ENCODE data around the gene ACSS2.
"Not testable (repeated sequence)": the region's sequence is repeated elsewhere in the genome, so short reads cannot be mapped to it uniquely, and the experiment has no call there.

The ACSS2 gene

GRCh38 chr20:34874094-34874654, 2.2 kb upstream of the ACSS2 start:
- no peak for ATAC-seq

- ATAC-seq = peak; percentile 80
These were observed 588 bp upstream of the ACSS2 start for GRCh38 chr20:34875642-34876405.

GRCh38 chr20:34880215-34880850, 3.9 kb downstream of the ACSS2 start:
- no peak for ATAC-seq

GRCh38 chr20:34880971-34881370, 4.6 kb downstream of the ACSS2 start:
- not testable (repeated sequence) for ATAC-seq

GRCh38 chr20:34881689-34882088, 5.3 kb downstream of the ACSS2 start:
- no peak for ATAC-seq

GRCh38 chr20:34883087-34883688, 6.8 kb downstream of the ACSS2 start:
- ATAC-seq = peak; percentile 51 to 53

- no peak for ATAC-seq
These were observed 7.4 kb downstream of the ACSS2 start for GRCh38 chr20:34883809-34884208.

- ATAC-seq = no peak
These were observed 7.8 kb downstream of the ACSS2 start for GRCh38 chr20:34884260-34884659.

- no peak for ATAC-seq
These were observed 9.7 kb downstream of the ACSS2 start for GRCh38 chr20:34886122-34886521.

GRCh38 chr20:34887023-34887422, 10.6 kb downstream of the ACSS2 start:
- ATAC-seq = no peak

GRCh38 chr20:34888468-34888867, 12.1 kb downstream of the ACSS2 start:
- no peak for ATAC-seq

- peak; percentile 97 to 98 for ATAC-seq
These were observed 15.0 kb downstream of the ACSS2 start for GRCh38 chr20:34891166-34892062.

GRCh38 chr20:34892671-34893070, 16.3 kb downstream of the ACSS2 start:
- no peak for ATAC-seq

- ATAC-seq = no peak
These were observed 18.3 kb downstream of the ACSS2 start for GRCh38 chr20:34894723-34895122.

GRCh38 chr20:34895465-34895864, 19.1 kb downstream of the ACSS2 start:
- no peak for ATAC-seq

- no peak for ATAC-seq
These were observed 19.7 kb downstream of the ACSS2 start for GRCh38 chr20:34896086-34896621.

GRCh38 chr20:34898129-34898528, 21.7 kb downstream of the ACSS2 start:
- not testable (repeated sequence) for ATAC-seq

GRCh38 chr20:34898731-34899130, 22.3 kb downstream of the ACSS2 start:
- not testable (repeated sequence) for ATAC-seq

GRCh38 chr20:34904202-34904621, 27.8 kb downstream of the ACSS2 start:
- ATAC-seq = no peak

GRCh38 chr20:34907616-34908469, 31.4 kb downstream of the ACSS2 start:
- no peak for ATAC-seq

- no peak for ATAC-seq
These were observed 38.7 kb downstream of the ACSS2 start for GRCh38 chr20:34915131-34915530.

Measured in activated CD4-positive, CD25-positive, alpha-beta regulatory T cell treated with anti-CD3 and anti-CD28 coated beads, Interleukin-2, amount 50 U/mL, for 24 hours (primary cell).